Embryonic facial prominence (tissue), 1 donor: ENCODE results near the gene CRKL.

Experiments
- DNase-seq: peaks from one replicate; pipeline ENCODE4 v3.0.0-alpha.2; 2016; ENCODE audit errors: extremely low spot score

The CRKL gene

DNA sequence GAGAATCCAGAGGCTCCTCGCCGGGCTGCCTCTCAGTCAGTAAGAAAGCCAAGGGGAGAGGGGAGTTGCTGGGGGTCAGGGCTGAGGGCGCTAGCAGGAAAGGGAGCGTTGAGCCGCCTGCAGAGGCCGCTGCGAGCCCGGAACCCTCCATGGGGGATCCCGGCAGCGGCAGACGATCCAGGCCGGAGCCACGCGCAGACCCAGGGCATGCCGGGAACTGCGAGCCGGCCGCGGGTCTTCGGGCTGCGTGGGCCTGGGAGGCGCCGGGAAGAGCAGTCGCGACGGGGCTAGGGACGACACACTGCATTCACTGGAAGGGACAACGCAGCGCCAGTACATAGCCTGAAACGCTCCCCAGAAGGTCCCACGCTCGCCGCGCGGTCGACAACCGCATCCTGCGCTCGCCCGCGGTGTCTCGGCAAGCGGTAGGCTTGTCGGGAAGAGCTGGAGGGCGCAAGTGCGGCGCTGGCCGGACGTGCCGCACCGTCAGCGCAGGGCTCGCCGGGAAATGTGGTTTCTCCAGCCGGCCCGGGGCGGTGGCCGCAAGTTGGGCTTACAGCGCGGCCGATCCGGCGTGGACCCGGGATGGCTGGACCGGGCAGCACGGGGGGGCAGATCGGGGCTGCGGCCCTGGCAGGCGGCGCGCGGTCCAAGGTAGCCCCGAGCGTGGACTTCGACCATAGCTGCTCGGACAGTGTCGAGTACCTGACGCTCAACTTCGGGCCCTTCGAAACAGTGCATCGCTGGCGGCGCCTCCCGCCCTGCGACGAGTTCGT, 64.8 kb downstream of the CRKL start, which contains the start of gene LZTR1:
LZTR1 (plus strand) TSS at position 511 of the 776 bp plus-strand sequence; CDS start at position 586, 75 bp downstream.
- DNase-seq, result peak; percentile 50

DNA sequence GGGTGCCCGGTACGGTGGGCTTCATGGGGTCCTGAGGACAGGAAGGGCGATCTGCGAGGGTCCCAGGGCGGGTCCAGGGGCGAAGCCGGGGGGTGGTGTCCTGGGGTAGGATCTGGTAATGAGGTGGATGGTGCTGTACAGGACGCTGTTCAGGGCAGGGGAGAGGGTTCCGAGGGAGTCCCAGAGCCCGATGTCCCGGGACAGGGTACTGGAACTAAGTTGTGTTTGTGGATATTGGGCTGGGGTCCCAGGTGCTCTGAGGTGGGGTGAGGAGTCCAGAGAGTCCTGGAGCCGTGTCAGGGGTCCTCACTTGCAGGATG, 65.3 kb downstream of the CRKL start:
- DNase-seq, result no peak

DNA sequence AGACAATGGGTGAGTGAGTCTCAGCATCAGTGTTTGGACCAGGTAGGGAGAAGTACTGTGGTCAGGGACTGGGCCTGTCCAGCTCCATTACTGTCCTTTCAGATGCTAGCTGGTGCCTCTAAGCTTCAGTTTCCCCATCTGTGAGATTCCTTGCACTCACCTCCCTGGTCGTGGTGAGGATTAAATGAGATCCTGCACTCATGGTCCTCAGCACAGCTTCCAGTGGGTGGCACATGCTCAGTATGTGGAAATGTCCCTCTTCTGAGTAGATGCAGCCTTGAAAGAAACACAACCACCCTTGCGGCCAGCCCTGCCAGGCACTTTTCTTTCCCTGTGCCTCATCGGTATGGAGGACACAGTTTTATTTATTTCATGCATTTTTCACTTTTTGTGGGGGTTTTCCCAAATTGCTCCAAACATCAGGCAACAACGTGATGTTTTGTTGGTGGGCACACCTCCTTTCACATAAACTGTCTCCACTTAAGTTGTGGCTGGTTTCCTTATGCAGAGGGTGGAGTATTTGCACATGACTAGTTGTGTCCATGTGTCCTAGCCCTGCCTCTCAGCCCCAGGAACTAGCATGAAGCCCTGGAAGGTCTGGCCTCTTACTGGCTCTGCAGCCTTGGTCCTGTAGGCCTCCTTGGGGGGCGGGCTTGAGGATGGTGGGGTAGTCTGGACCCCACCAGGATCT, 66.0 kb downstream of the CRKL start:
- no peak for DNase-seq

DNA sequence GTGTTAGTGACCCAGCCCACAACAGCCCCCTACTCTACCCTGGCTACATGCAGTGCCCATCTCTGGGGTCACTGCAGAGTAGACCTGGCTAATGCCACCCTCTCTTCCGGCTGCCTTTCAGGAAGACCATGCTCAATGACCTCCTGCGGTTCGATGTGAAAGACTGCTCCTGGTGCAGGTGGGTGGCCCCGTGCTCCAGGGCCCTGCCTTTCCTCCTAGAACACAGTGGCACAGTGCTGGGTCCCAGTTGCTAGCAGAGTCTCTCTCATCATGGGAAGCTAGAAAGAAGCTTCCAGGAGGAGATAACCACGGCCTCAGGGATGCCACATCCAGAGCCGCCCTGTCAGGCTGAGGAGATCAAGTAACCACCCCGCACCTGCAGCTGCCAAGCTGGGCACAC, 68.5 kb downstream of the CRKL start:
- no peak for DNase-seq

GRCh38 chr22:20986365-20986764, 69.2 kb downstream of the CRKL start:
- no peak for DNase-seq

- no peak for DNase-seq
These were observed 70.2 kb downstream of the CRKL start for GRCh38 chr22:20987375-20987774.

- no peak for DNase-seq
These were observed 71.5 kb downstream of the CRKL start for GRCh38 chr22:20988573-20989322.

DNA sequence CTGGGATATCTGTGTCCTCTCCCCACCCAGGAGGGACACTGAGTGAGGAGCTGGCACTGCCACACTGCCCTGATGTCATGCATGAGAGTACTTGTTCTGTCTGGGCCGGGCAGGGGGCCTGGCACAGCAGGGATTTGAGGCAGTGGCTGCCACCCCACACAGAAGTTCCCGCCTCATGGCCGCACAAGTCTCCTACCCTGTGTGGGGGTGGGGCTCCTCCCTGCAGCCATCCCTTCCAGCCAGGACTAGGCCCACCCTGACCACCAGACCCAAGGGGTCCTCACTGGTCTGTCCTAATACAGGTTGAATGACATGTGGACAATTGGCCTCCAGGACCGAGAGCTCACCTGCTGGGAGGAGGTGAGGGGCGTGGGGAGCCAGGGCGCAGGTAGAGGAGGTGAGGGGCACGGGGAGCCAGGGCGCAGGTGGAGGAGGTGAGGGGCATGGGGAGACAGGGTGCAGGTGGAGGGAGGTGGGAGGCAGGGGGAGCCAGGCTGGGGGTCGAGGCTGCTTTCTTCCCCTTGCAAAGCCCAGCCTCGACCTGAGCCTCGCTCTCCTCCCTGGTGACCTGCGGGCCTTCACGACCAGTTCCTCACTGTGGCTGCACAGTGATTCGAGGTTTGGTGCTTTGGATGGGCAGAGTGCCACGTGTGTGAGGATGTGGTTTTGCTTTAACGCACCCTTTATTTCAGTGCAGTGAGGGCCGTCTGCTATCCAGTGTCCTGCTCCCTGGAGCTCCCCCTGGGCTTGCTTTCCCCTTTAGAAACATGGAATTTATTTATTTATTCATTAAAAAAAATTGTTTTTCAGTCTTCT, 72.3 kb downstream of the CRKL start:
- no peak for DNase-seq

DNA sequence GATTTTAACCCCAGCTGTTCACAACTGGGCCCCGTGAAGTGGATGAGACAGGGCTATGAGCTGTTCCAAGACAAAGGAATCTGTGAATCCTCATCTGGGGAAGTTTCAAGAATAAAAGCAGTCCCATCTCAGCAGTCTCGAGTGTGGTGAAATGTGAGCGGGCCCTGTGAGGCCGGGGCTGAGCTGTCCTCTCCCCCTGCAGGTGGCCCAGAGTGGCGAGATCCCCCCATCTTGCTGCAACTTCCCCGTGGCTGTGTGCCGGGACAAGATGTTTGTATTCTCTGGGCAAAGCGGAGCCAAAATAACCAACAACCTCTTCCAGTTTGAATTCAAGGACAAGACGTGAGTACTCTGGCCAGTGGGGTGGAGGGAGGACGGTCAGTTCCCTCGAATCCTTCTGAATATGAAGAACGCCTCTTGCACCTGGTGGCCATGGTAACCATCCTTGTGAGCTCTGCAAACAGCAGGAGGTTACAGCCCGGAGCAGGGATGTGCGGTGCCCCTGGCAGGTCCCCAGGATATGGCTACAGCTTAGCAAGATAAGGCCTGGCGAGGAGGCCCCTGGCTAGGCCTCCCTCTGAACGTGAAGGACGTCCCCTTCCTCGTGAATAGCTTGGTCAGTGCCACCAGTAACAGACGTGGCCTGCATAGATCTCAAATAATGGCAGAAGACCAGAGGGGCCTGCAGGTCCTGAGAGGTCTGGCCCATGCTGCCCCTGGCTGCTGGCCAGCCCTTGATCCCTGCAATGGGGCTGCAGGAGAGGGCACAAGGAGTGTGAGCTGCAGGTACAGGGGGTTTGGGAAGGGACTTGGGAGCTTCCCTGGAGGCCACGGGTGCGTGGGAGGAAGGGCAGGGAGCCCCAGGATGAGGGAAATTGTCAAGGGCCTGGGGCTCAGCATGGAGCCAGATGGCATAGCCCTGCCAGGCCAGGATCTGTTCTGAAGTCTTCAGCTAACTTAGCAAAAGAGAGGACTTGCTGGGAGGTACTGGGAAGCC, 73.3 kb downstream of the CRKL start:
- no peak for DNase-seq

DNA sequence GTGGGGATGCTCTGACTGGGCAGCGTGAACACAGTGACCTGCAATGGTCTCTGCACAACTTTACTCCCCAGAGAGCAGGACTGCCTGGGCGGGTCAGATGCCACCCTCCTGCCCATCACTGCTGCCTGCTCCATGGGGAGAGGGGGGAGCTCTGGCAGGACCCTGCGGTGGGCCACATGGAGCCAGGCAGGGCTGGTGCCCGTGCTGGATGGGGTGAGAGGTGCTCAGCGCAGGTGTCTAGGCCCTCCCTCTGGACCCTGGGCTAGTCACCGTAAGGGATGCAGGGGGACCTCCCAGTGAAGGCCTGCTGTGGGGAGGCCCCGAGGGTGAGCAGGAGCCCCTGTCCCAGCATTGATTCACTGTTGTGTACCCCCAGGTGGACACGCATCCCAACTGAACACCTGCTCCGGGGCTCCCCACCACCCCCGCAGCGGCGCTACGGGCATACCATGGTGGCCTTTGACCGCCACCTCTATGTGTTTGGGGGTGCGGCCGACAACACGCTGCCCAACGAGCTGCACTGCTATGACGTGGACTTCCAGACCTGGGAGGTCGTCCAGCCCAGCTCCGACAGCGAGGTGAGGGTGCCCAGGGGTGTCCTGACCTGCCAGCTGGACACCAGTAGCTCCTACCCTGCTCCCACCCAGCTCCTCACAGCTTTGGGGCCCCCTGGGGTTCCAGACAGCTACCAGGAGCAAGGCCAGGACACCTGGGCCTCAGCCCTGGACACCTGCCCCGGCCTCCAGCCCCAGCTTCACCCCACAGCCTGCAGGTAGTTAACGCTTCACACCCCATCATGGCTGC, 74.2 kb downstream of the CRKL start:
- DNase-seq, result no peak

GRCh38 chr22:20992056-20992442, 74.8 kb downstream of the CRKL start:
- DNase-seq, result no peak

- no peak for DNase-seq
These were observed 75.5 kb downstream of the CRKL start for GRCh38 chr22:20992456-20993303.

- no peak for DNase-seq
These were observed 76.3 kb downstream of the CRKL start for GRCh38 chr22:20993304-20994127.

- DNase-seq, result no peak
These were observed 77.1 kb downstream of the CRKL start for GRCh38 chr22:20994128-20994901.

- no peak for DNase-seq
These were observed 77.7 kb downstream of the CRKL start for GRCh38 chr22:20994902-20995241.

DNA sequence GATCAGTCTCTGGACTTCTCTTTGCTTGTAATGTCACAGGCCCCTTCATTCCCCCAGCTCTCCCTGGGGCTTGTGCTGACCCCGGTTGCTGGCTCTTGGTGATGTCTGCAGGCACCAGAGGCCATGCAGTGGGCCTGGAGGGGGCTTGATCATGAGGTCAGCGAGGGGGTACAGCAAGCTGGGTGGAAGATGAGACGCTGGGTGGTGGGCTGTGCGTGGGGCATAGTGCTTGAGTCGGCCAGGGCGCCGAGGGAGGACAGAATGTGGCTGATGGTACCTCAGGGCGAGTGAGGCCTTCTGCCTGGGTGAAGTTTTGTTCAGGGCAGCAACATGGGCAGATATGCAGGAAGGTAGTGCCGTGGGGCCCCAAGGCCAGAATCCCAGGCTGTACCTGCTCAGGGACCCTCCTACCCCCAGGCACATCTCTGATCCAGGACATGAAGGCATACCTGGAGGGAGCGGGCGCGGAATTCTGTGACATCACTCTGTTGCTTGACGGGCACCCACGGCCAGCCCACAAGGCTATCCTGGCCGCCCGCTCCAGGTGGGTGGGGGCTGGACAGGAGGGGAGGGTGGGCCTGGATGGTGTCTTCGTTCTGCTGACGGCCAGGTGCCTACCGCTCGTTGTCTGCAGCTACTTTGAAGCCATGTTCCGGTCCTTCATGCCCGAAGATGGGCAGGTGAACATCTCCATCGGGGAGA, 78.3 kb downstream of the CRKL start:
- DNase-seq, result no peak

GRCh38 chr22:20996031-20996410, 78.8 kb downstream of the CRKL start:
- no peak for DNase-seq
